DND-41 (cell line): ENCODE results near the gene AASDH.

ENCODE experiments used
- ATAC-seq: fragments of 200-7000 bp; cut with Tn5 transposase; 3 replicates; pipeline ENCODE4 v1.9.1; 2021; ENCODE audit warnings: low read depth; ENCODE audit not compliant: insufficient read depth
- DNase-seq: peaks from one replicate; pipeline ENCODE4 v3.0.0-alpha.2; 2020
- H2AFZ ChIP-seq: 2 replicates; pipeline ENCODE4 v1.6.0; 2012; ENCODE audit warnings: low read depth, low read length
- H3K27ac ChIP-seq: 2 replicates; pipeline ENCODE4 v1.5.1; 2012; ENCODE audit warnings: low read length, inconsistent platforms
- H3K27me3 ChIP-seq: fragments of 200-600 bp; sonication (generic); 2 replicates; pipeline ENCODE4 v1.6.0; 2012; ENCODE audit warnings: low read length, mild to moderate bottlenecking, inconsistent platforms; ENCODE audit not compliant: insufficient read depth, poor library complexity
- H3K36me3 ChIP-seq: 2 replicates; pipeline ENCODE4 v1.5.1; 2012; ENCODE audit warnings: low read length, inconsistent platforms; ENCODE audit not compliant: insufficient read depth
- H3K4me1 ChIP-seq: 2 replicates; pipeline ENCODE4 v1.5.1; 2012; ENCODE audit warnings: mild to moderate bottlenecking, low read length; ENCODE audit not compliant: insufficient read depth
- H3K4me2 ChIP-seq: 2 replicates; pipeline ENCODE4 v1.6.0; 2012; ENCODE audit warnings: mild to moderate bottlenecking, moderate library complexity, low read length, inconsistent platforms; ENCODE audit not compliant: insufficient read depth
- H3K4me3 ChIP-seq, 2 experiments: fragments of 200-600 bp in 1 of 2; shearing (Covaris generic) in 1 of 2; 2 replicates each; pipeline ENCODE4 v1.5.1; 2012 to 2016; ENCODE audit warnings: inconsistent platforms in 2 of 2, low read length in 2 of 2, mild to moderate bottlenecking in 2 of 2, low read depth in 1 of 2, moderate library complexity in 1 of 2
- H3K79me2 ChIP-seq: 2 replicates; pipeline ENCODE4 v1.6.0; 2012; ENCODE audit warnings: low read length, inconsistent platforms; ENCODE audit not compliant: insufficient read depth
- H3K9ac ChIP-seq: 2 replicates; pipeline ENCODE4 v1.6.0; 2012; ENCODE audit warnings: low read depth, mild to moderate bottlenecking, inconsistent platforms, low read length, moderate library complexity
- H3K9me3 ChIP-seq: 2 replicates; pipeline ENCODE4 v1.5.1; 2012; ENCODE audit warnings: low read length, moderate library complexity, mild to moderate bottlenecking, inconsistent platforms; ENCODE audit not compliant: insufficient read depth, severe bottlenecking
- H4K20me1 ChIP-seq: 2 replicates; pipeline ENCODE4 v1.6.0; 2012; ENCODE audit warnings: low read length; ENCODE audit not compliant: insufficient read depth
- EZH2 ChIP-seq: IDR thresholded peaks from 3 replicates; pipeline ENCODE4 v1.6.1; 2012; ENCODE audit warnings: borderline replicate concordance, low read depth, mild to moderate bottlenecking, moderate library complexity, low read length, inconsistent platforms; ENCODE audit not compliant: severe bottlenecking
- TF ChIP-seq, protein P1 (sequence below): IDR thresholded peaks from 2 replicates; pipeline ENCODE4 v1.5.1; 2012; ENCODE audit warnings: borderline replicate concordance, low read length, moderate library complexity, mild to moderate bottlenecking; ENCODE audit not compliant: poor library complexity, severe bottlenecking; ENCODE audit errors: extremely low read depth

AASDH gene

DNA sequence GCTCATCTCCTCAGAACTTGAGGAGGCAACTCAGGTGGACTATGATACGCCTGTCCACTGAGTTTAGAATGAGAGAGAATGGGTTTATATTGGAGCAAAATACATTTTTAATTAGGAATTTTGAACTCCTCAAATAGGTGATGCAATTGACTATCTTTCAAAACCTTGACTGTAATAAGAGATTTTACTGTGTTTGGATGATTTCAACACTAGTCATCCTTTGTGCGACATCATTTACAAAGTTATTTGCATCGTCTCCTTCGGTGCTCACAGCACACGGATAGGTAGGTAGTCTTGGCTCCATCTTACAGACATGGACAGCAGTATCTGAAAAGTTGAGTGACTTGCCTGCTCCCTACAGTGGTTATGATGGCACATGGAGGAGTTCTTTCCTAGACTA lies 67.0 kb downstream of the AASDH start:
- H3K4me3 ChIP-seq, result no peak overlapping the region
- no peaks in the 10 kb centered on the region for H3K79me2 ChIP-seq
- H3K9me3 ChIP-seq, result no peaks in the 10 kb centered on the region
- H3K9ac ChIP-seq, result no peak overlapping the region
- no peak for DNase-seq
- H3K27me3 ChIP-seq, result peaks cover 2% of the 10 kb centered on the region
- no peak overlapping the region for H3K27ac ChIP-seq
- no peak overlapping the region for H3K4me2 ChIP-seq
- no peak overlapping the region for H2AFZ ChIP-seq
- no peaks in the 10 kb centered on the region for H3K4me1 ChIP-seq
- no peak for ATAC-seq
- no peak for TF ChIP-seq EZH2
- TF ChIP-seq, protein P1, sequence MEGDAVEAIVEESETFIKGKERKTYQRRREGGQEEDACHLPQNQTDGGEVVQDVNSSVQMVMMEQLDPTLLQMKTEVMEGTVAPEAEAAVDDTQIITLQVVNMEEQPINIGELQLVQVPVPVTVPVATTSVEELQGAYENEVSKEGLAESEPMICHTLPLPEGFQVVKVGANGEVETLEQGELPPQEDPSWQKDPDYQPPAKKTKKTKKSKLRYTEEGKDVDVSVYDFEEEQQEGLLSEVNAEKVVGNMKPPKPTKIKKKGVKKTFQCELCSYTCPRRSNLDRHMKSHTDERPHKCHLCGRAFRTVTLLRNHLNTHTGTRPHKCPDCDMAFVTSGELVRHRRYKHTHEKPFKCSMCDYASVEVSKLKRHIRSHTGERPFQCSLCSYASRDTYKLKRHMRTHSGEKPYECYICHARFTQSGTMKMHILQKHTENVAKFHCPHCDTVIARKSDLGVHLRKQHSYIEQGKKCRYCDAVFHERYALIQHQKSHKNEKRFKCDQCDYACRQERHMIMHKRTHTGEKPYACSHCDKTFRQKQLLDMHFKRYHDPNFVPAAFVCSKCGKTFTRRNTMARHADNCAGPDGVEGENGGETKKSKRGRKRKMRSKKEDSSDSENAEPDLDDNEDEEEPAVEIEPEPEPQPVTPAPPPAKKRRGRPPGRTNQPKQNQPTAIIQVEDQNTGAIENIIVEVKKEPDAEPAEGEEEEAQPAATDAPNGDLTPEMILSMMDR, result no peak
- no peaks in the 10 kb centered on the region for H4K20me1 ChIP-seq
- no peaks in the 10 kb centered on the region for H3K36me3 ChIP-seq

DNA sequence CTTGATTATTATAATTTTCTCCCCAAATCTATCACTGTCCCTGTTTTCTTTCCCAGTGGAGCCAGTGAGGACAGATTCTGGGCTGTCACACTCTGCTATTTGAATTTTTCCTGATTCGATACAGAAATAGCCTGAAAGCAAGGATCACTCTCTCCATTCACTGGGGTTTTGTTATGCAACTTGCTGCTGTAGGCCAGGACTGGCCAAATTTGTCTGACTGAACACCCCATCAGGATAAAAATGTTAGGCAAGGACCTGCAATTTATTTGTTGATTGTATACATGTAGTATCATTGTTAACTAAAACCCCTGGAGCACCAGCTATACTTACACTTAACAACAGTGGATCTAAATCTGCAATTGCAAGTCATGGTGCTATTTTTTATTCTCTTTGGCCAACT lies 68.7 kb downstream of the AASDH start:
- ATAC-seq (no peak), DNase-seq (no peak)
- H3K4me3 ChIP-seq, result no peak overlapping the region
- no peaks in the 10 kb centered on the region for H3K79me2 ChIP-seq
- no peak overlapping the region for H3K4me2 ChIP-seq
- H2AFZ ChIP-seq, result no peak overlapping the region
- H4K20me1 ChIP-seq, result no peaks in the 10 kb centered on the region
- no peaks in the 10 kb centered on the region for H3K36me3 ChIP-seq
- no peaks in the 10 kb centered on the region for H3K9me3 ChIP-seq
- no peak overlapping the region for H3K9ac ChIP-seq
- H3K27me3 ChIP-seq, result peaks cover 2% of the 10 kb centered on the region
- H3K27ac ChIP-seq, result no peak overlapping the region
- no peaks in the 10 kb centered on the region for H3K4me1 ChIP-seq
- TF ChIP-seq EZH2, result no peak

DNA sequence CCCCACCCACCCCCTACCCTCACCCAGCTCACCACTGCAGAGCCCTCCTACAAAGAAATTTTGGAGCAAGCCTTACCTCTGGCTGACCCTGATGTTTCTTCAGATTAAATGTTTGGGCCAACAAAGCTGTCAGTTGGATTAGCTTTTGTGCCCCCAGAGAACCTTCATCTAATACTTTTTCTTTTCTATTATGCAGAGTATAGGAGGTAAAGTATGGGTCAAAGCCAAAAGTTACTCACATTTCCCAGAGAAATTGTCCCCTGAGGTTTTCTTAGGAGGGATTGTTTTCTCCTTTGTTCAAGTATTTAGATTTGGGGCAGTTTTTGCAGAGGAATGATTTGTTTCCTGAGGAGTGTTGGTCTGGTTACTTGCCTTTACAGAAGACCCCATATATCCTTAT lies 69.5 kb downstream of the AASDH start:
- Histone ChIP-seq H3K4me1 (no peaks in the 10 kb centered on the region), H3K9me3 (no peaks in the 10 kb centered on the region), H3K36me3 (no peaks in the 10 kb centered on the region), H3K9ac (no peak overlapping the region), H3K27me3 (peaks cover 2% of the 10 kb centered on the region), H3K79me2 (no peaks in the 10 kb centered on the region), H3K4me2 (no peak overlapping the region), H4K20me1 (no peaks in the 10 kb centered on the region), H3K4me3 (no peak overlapping the region), H3K27ac (no peak overlapping the region), H2AFZ (no peak overlapping the region)
- DNase-seq (no peak), ATAC-seq (no peak)
- TF ChIP-seq, protein P1, result no peak
- TF ChIP-seq EZH2, result no peak

DNA sequence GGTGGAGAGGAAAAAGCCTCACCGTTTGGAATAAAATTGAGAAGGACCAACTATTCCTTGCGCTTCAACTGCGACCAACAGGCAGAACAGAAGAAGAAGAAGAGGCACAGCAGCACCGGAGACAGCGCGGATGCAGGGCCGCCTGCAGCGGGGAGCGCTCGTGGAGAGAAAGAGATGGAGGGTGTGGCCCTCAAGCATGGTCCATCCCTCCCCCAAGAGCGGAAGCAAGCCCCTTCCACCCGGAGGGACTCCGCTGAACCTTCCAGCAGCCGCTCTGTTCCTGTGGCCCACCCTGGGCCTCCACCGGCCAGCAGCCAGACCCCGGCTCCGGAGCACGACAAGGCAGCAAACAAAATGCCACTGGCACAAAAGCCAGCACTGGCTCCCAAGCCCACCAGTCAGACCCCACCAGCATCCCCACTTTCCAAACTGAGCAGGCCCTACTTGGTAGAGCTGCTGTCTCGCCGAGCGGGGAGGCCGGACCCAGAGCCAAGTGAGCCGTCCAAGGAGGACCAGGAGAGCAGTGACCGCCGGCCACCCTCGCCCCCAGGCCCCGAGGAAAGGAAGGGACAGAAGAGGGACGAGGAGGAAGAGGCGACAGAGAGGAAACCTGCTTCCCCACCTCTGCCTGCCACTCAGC lies 71.2 kb downstream of the AASDH start:
- TF ChIP-seq EZH2, result no peak
- TF ChIP-seq, protein P1, result no peak
- Histone ChIP-seq H3K9ac (no peak overlapping the region), H3K9me3 (no peaks in the 10 kb centered on the region), H3K4me3 (no peak overlapping the region), H3K27me3 (peaks cover 2% of the 10 kb centered on the region), H3K36me3 (no peaks in the 10 kb centered on the region), H3K27ac (no peak overlapping the region), H2AFZ (no peak overlapping the region), H3K4me2 (no peak overlapping the region), H4K20me1 (no peaks in the 10 kb centered on the region), H3K4me1 (no peaks in the 10 kb centered on the region), H3K79me2 (no peaks in the 10 kb centered on the region)
- ATAC-seq, result no peak
- no peak for DNase-seq
